ENCODE results near the gene CNNM2.

CNNM2 gene

DNA sequence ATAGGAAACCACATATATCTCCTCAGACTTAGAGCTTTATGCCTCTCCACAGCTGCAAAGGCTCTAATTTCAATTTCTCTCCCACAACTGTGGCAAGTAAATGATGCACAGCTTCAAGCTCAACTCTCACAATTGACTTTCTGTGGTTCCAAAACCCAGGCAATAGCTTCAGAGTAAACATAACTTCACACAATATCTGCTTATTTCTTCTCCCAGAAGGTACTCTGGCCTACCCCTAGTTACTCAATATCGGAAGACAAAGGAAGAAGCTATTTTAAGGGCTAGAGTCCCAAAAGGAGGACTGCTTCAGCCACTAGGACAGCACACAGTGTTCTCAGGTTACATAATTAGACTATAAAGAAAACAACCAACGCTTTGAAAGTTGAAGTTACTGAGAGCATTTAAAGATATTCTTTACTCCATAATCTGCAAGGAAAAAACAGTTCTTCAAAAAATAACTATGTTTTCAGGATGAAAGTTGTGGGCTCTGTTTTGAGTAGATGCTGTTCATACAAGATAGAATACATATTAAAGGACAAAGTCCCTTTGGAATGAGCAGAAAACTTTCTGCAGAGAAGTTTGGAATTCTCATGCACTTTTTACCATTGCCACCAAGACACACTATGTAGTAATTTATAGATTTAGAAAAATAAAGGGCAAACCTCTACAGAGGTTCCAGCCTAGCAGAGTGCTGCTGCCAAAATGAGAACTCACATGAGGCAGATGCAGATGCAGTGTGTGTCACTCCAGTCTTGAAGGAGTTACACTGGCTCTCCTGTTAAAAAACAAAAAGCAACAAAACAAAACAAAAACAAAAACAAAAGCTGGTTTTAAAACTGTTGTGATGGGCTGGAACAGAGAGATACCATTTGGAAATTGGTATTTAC, 193.2 kb downstream of the CNNM2 start:
- no peaks in the 10 kb centered on the region for H4K20me1 ChIP-seq (ENCODE audit: low read depth, low read length)
- H3K27ac ChIP-seq (ENCODE audit: low read depth, low read length) = no peak overlapping the region
- H3K36me3 ChIP-seq (ENCODE audit: low read length) = 0 out of 2 replicates have a peak, but pooled peaks cover 1% of the 10 kb centered on the region
- H3K4me2 ChIP-seq (ENCODE audit: low read depth, low read length, poor library complexity, severe bottlenecking) = no peak overlapping the region
- H3K79me2 ChIP-seq (ENCODE audit: insufficient read depth, low read length) = no peaks in the 10 kb centered on the region; the same call in 1 of the 2 replicates
- H3K9me3 ChIP-seq (ENCODE audit: insufficient read depth, low read length) = no peaks in the 10 kb centered on the region
- no peaks in the 10 kb centered on the region for H3K9me2 ChIP-seq (replicated peaks; ENCODE audit: insufficient read depth, low read length)
- no peak overlapping the region for H2AFZ ChIP-seq (ENCODE audit: low read depth, low read length, severe bottlenecking)
- no peak for TF ChIP-seq EZH2phosphoT487 (conservative IDR thresholded peaks at IDR 0.05; ENCODE audit: low read length)
- TF ChIP-seq, protein P1, sequence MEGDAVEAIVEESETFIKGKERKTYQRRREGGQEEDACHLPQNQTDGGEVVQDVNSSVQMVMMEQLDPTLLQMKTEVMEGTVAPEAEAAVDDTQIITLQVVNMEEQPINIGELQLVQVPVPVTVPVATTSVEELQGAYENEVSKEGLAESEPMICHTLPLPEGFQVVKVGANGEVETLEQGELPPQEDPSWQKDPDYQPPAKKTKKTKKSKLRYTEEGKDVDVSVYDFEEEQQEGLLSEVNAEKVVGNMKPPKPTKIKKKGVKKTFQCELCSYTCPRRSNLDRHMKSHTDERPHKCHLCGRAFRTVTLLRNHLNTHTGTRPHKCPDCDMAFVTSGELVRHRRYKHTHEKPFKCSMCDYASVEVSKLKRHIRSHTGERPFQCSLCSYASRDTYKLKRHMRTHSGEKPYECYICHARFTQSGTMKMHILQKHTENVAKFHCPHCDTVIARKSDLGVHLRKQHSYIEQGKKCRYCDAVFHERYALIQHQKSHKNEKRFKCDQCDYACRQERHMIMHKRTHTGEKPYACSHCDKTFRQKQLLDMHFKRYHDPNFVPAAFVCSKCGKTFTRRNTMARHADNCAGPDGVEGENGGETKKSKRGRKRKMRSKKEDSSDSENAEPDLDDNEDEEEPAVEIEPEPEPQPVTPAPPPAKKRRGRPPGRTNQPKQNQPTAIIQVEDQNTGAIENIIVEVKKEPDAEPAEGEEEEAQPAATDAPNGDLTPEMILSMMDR (IDR thresholded peaks at IDR 0.05; ENCODE audit: insufficient read depth, low read length, poor library complexity, severe bottlenecking) = no peak
- no peaks in the 10 kb centered on the region for H3F3A ChIP-seq (ENCODE audit: insufficient read depth)
- no peak overlapping the region for H3K4me3 ChIP-seq (ENCODE audit: insufficient read depth, low read length, poor library complexity, severe bottlenecking)
- no peaks in the 10 kb centered on the region for H3K27me3 ChIP-seq (ENCODE audit: low read length)
- no peak overlapping the region for H3K9ac ChIP-seq (ENCODE audit: low read length)

DNA sequence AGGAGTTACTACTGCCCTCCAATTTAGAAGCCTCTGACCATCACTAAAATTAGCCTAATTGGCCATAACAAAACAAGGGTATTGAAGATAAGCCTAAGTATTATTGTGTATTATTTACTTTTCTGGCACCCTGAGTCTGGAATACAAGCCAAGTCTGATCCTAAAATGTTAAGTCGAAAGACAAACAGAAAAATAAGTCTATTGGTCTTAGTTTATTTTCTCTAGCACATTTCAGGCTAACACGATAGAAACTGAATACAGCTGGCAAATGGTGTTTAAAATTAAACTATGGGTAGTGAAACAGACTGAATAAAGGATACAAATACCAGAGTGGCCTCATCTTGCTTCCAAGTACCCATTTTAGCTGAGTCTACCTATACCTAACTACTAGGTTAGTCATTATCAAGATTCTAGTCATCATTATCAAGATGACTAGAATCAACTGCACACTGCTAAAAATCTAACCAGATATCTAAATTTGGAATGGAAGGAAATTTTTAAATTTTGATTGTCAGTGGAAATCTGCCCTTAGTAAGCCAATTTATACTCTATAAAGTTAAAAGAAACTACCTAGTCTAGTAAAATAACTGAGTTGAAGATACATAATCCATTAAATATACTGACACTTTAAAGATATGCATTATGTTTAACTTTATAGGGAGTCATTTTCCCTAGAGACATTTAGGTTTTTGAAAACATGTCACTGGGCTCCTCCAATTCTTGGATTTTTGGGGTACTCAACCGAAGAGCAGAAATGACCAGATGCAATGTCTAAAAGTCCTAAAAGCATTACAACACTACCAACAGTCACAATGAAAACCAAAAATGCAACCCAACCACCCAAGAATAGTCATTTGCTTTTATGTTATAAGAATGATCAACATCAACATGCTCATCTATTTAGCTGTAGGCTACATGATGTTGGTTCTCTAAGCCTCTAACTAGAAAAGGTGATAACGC, 194.1 kb downstream of the CNNM2 start:
- Histone ChIP-seq H2AFZ (ENCODE audit: low read depth, low read length, severe bottlenecking) (no peak overlapping the region), H3F3A (ENCODE audit: insufficient read depth) (no peaks in the 10 kb centered on the region), H3K9me3 (ENCODE audit: insufficient read depth, low read length) (no peaks in the 10 kb centered on the region), H3K9me2 (replicated peaks; ENCODE audit: insufficient read depth, low read length) (no peaks in the 10 kb centered on the region), H3K4me2 (ENCODE audit: low read depth, low read length, poor library complexity, severe bottlenecking) (no peak overlapping the region), H3K27me3 (ENCODE audit: low read length) (no peaks in the 10 kb centered on the region), H3K27ac (ENCODE audit: low read depth, low read length) (no peak overlapping the region), H3K9ac (ENCODE audit: low read length) (no peak overlapping the region), H4K20me1 (ENCODE audit: low read depth, low read length) (no peaks in the 10 kb centered on the region), H3K36me3 (ENCODE audit: low read length) (no peaks in the 10 kb centered on the region), H3K4me3 (ENCODE audit: insufficient read depth, low read length, poor library complexity, severe bottlenecking) (no peak overlapping the region), H3K79me2 (ENCODE audit: insufficient read depth, low read length) (no peaks in the 10 kb centered on the region; the same call in 1 of the 2 replicates)
- TF ChIP-seq EZH2phosphoT487 (conservative IDR thresholded peaks at IDR 0.05; ENCODE audit: low read length) = no peak
- TF ChIP-seq, protein P1 (IDR thresholded peaks at IDR 0.05; ENCODE audit: insufficient read depth, low read length, poor library complexity, severe bottlenecking) = no peak

DNA sequence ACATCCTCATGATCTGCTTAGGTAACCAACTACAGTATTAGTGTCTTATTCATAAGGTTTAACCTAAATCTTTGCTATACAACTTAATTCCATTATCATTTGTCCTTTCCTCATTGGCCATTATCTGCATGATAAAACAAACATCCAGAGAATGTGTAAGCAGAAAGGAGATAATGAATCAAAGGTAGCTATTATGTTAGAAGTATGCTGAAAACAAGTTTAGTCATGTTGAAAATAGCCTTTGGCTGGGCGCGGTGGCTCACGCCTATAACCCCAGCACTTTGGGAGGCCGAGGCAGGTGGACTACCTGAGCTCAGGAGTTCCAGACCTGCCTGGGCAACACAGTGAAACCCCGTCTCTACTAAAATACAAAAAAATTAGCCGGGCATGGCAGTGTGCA, 196.8 kb downstream of the CNNM2 start:
- Histone ChIP-seq H3K9me3 (ENCODE audit: insufficient read depth, low read length) (no peaks in the 10 kb centered on the region), H3K27ac (ENCODE audit: low read depth, low read length) (no peak overlapping the region), H3K27me3 (ENCODE audit: low read length) (no peaks in the 10 kb centered on the region), H3K9ac (ENCODE audit: low read length) (no peak overlapping the region), H3K36me3 (ENCODE audit: low read length) (no peaks in the 10 kb centered on the region), H3K4me2 (ENCODE audit: low read depth, low read length, poor library complexity, severe bottlenecking) (no peak overlapping the region), H3F3A (ENCODE audit: insufficient read depth) (no peaks in the 10 kb centered on the region), H4K20me1 (ENCODE audit: low read depth, low read length) (no peaks in the 10 kb centered on the region), H2AFZ (ENCODE audit: low read depth, low read length, severe bottlenecking) (no peak overlapping the region), H3K9me2 (replicated peaks; ENCODE audit: insufficient read depth, low read length) (no peaks in the 10 kb centered on the region), H3K4me3 (ENCODE audit: insufficient read depth, low read length, poor library complexity, severe bottlenecking) (no peak overlapping the region), H3K79me2 (ENCODE audit: insufficient read depth, low read length) (no peaks in the 10 kb centered on the region; the same call in 1 of the 2 replicates)
- no peak for TF ChIP-seq EZH2phosphoT487 (conservative IDR thresholded peaks at IDR 0.05; ENCODE audit: low read length)
- TF ChIP-seq, protein P1 (IDR thresholded peaks at IDR 0.05; ENCODE audit: insufficient read depth, low read length, poor library complexity, severe bottlenecking) = no peak

All from SU-DHL-6 (cell line).